Activated T-cell treated with anti-CD3 and anti-CD28 coated beads for 24 hours (primary cell): ENCODE data around the gene CDH16.
A peak's percentile ranks its signal among the peaks of the same experiment; 100 is the strongest.
"Not testable (repeated sequence)": the region's sequence is repeated elsewhere in the genome, so short reads cannot be mapped to it uniquely, and the experiment has no call there.

Experiments
- DNase-seq: peaks from one replicate; pipeline ENCODE4 v3.0.0-alpha.2; 2020; ENCODE audit warnings: low read depth

Gene CDH16, protein sequence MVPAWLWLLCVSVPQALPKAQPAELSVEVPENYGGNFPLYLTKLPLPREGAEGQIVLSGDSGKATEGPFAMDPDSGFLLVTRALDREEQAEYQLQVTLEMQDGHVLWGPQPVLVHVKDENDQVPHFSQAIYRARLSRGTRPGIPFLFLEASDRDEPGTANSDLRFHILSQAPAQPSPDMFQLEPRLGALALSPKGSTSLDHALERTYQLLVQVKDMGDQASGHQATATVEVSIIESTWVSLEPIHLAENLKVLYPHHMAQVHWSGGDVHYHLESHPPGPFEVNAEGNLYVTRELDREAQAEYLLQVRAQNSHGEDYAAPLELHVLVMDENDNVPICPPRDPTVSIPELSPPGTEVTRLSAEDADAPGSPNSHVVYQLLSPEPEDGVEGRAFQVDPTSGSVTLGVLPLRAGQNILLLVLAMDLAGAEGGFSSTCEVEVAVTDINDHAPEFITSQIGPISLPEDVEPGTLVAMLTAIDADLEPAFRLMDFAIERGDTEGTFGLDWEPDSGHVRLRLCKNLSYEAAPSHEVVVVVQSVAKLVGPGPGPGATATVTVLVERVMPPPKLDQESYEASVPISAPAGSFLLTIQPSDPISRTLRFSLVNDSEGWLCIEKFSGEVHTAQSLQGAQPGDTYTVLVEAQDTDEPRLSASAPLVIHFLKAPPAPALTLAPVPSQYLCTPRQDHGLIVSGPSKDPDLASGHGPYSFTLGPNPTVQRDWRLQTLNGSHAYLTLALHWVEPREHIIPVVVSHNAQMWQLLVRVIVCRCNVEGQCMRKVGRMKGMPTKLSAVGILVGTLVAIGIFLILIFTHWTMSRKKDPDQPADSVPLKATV

DNA sequence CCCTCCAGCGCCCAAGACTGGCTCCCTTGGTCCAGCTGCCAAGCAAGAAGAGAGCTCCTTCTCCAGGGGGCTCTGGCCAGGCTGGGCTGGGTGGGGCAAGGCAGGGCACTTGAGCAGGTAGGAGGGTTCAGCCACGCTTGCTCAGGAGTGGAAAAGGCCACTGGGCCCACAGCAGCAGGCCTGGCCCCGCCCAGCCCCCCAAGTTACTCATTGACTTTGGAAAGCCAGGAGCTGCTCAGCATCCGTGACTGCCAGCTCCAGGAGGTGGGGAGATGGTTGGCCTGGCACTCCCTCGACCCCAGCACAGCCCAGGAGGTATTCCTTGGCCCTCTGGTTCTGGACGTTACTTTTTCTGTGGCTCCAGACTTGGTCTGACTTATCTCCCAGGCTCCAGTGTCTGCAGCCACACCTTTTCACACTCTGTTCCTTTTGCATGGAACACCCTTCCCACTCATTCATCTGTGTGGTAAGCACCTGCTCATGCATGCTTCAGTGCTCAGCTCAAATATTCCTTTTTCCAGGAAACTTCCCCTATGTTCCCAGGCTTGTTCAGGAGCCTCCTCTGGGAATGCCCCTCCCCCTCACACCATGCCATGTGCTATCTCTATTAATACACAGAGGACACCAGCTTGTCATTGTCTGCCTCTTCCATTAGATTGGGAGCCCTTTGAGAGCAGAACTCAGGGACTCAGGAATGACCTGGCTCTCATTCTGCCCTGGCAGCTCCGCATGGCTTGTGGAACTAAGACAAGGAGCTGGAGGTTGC, at the start of gene CDH16:
Gene CDH16 (minus strand): TSS at position 83 of the 766 bp plus-strand sequence. CDS start 820 bp downstream, outside the sequence.
- no peak for DNase-seq

- no peak for DNase-seq
These were observed 45.4 kb upstream of the CDH16 start for GRCh38 chr16:66964049-66964448.

GRCh38 chr16:66961914-66962313, 43.2 kb upstream of the CDH16 start:
- no peak for DNase-seq

- DNase-seq: peak; percentile 42
These were observed 42.5 kb upstream of the CDH16 start, which contains the start of gene CES3 for GRCh38 chr16:66961065-66961744. Gene CES3, plus strand, starts transcription at chr16:66961266. Its CDS starts 42 bp downstream, at chr16:66961308.

DNA sequence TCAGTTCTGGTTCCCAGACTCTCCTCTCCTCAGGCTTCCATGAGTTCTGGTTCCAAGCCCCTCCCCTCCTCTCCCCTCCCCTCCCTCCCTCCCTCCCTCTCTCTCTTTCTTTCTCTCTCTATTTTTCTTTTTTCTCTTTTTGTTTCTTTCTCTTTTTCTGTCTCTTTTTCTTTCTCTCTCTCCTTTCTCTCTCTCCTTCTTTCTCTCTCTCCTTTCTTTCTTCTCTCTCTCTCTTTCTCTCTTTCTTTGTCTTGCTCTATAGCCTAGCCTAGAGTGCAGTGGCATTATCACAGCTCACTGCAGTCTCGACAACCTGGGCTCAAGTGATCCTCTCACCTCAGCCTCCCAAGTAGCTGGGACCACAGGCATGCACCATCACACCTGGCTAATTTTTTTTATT, 41.6 kb upstream of the CDH16 start:
- no peak for DNase-seq

GRCh38 chr16:66959704-66960161, 41.0 kb upstream of the CDH16 start:
- DNase-seq: no peak

GRCh38 chr16:66958857-66959703, 40.4 kb upstream of the CDH16 start:
- no peak for DNase-seq

- DNase-seq: not testable (repeated sequence)
These were observed 37.4 kb upstream of the CDH16 start for GRCh38 chr16:66956154-66956457.

DNA sequence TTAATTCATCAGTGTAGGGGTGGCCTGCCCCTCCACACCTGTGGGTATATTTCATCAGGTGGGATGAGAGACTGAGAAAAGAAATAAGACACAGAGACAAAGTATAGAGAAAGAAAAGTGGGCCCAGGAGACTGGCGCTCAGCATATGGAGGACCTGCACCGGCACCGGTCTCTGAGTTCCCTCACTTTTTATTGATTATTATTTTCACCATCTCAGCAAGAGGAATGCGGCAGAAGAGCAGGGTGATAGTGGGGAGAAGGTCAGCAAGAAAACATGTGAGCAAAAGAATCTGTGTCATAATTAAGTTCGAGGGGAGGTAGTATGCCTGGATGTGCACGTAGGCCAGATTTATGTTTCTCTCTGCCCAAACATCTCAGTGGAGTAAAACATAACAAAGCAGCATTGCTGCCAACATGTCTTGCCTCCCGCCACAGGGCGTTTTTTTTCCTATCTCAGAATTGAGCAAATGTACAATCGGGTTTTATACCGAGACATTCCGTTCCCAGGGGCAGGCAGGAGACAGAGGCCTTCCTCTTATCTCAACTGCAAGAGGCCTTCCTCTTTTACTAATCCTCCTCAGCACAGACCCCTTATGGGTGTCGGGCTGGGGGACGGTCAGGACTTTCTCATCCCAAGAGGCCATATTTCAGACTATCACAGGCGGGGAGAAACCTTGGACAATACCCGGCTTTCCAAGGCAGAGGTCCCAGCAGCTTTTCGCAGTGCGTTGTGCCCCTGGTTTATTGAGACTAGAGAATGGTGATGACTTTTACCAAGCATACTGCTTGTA, 36.9 kb upstream of the CDH16 start:
- not testable (repeated sequence) for DNase-seq

- peak; percentile 66 for DNase-seq
These were observed 35.5 kb upstream of the CDH16 start for GRCh38 chr16:66954097-66954659.

DNA sequence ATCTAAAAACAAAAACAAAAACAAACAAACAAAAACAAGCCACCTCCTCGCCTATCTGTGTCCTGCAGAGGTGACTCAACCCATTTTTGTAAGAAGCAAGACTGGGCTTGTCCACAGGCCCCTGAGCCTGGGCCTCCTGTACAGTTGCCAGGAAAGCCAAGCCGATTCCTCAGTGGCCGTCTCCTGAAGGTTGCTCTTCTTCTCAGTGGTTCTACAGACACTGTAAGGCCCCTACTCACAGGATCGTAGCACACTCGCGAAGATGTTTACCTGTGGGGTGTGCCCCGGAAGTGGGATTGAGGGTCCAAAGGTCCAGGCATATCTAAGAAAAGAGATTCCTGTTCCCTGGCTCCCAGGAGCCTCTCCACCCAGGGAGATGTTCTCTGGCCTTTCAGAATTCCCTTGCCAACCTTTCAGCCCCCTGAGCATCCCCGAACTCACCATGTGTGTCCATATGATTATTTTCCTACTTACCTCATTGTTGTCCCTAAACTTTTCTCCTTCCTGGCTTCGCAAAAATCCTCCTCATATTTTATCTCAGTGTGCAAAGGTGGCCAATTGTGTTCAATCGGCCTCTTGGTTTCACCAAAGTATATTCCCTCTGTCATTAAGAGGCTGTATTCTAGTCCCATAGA, 34.9 kb upstream of the CDH16 start:
- no peak for DNase-seq

GRCh38 chr16:66952430-66953110, 33.9 kb upstream of the CDH16 start:
- DNase-seq: no peak

- no peak for DNase-seq
These were observed 32.5 kb upstream of the CDH16 start for GRCh38 chr16:66950971-66951790.

GRCh38 chr16:66950437-66950836, 31.8 kb upstream of the CDH16 start:
- DNase-seq: no peak

- no peak for DNase-seq
These were observed 30.8 kb upstream of the CDH16 start for GRCh38 chr16:66949472-66949871.

DNA sequence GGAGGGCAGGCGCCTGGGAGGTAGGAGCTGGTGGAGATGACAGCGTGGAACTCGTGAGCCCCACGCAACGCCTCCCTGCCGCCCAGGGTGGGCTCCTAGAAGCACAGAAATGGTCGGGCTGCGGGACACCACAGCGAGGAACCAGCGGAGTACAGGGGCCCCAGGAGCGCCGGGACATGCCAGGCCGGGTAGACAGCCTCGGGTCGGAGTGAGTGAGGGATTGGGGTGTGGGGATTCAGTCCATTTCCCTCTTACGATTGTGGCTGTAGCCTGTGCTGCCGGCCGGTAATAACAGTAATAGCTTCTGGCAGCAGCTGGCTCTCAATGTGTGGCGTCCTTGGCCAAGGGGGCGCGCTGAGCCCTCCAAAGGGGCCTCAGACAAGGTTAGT, 30.1 kb upstream of the CDH16 start:
- DNase-seq: no peak

DNA sequence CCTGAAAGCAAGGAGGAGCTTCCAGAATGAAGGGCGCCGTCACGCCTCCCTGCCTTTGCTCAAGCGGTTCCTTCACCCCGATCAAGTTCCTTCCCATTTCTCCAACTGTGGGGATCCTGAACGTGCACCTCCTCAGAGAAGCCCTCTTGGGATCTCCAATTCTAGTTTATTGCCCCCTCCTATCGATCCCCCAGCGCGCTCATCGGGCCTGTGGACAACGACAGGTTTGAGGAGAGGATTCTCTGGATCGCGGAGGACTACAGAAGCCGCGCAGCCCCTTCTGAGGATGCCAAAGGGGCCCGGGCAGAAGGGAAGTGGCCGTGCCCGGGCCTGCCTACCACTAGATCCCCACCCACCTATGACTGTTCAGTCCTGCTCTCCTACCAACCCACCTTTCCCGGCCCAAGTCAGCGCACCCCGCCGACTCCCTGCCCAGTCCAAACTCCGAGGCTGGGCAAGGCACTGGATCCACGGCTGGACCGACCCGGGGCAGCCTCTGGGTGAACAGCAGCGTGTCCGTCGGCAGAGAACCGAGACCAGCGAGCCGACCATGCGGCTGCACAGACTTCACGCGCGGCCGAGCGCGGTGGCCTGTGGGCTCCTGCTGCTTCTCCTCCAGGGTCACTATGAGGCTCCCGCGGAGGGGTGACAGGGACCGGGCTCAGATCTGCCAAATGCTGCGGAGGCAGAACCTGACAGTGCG, 29.6 kb upstream of the CDH16 start:
- DNase-seq: no peak
